Measurements from ENCODE around the gene KRT9. TPM values are rescaled to one million over a fixed set of nuclear protein-coding genes. Genes with fewer than 3 reads are reported as not detected.

Gene KRT9
- polyA plus RNA-seq, 2 donors: 0.12 to 0.24 TPM

Other genes starting within 250 kb of the KRT9 start
- 1 to 10 TPM in 1 of 2 donors, under 1 TPM in 1; 0.69 to 1.2 TPM for gene KRT33A, start 221.2 kb downstream of the KRT9 start, polyA plus RNA-seq
- gene KRT33B, start 202.2 kb downstream of the KRT9 start, polyA plus RNA-seq: under 1 TPM; 0.12 to 0.16 TPM
- gene KRT34, start 189.8 kb downstream of the KRT9 start, polyA plus RNA-seq: under 1 TPM; 0.19 to 0.20 TPM
- gene KRT31, start 174.5 kb downstream of the KRT9 start, polyA plus RNA-seq: 10 to 100 TPM in 1 of 2 donors, 1 to 10 TPM in 1; 3.8 to 16.7 TPM
- gene KRT37, start 147.5 kb downstream of the KRT9 start, polyA plus RNA-seq: not detected
- under 1 TPM in 1 of 2 donors, not detected in 1; 0.02 TPM for gene KRT38, start 131.1 kb downstream of the KRT9 start, polyA plus RNA-seq
- gene KRT32, start 104.7 kb downstream of the KRT9 start, polyA plus RNA-seq: 1 to 10 TPM; 1.9 to 8.5 TPM
- not detected for gene KRT35, start 90.9 kb downstream of the KRT9 start, polyA plus RNA-seq
- gene KRT36, start 82.1 kb downstream of the KRT9 start, polyA plus RNA-seq: under 1 TPM; 0.07 to 0.10 TPM
- gene KRT13, start 66.4 kb downstream of the KRT9 start, polyA plus RNA-seq: over 10,000 TPM; 46,015 to 60,858 TPM
- gene KRT15, start 53.2 kb downstream of the KRT9 start, polyA plus RNA-seq: 1,000 to 10,000 TPM; 1,457 to 2,808 TPM
- gene KRT19, start 43.8 kb downstream of the KRT9 start, polyA plus RNA-seq: 1,000 to 10,000 TPM in 1 of 2 donors, 100 to 1,000 TPM in 1; 506 to 1,087 TPM
- 1,000 to 10,000 TPM in 1 of 2 donors, 100 to 1,000 TPM in 1; 516 to 1,961 TPM for gene KRT14, start 14.8 kb upstream of the KRT9 start, polyA plus RNA-seq
- 100 to 1,000 TPM; 413 to 534 TPM for gene KRT16, start 40.7 kb upstream of the KRT9 start, polyA plus RNA-seq
- gene KRT17, start 52.5 kb upstream of the KRT9 start, polyA plus RNA-seq: 100 to 1,000 TPM in 1 of 2 donors, 10 to 100 TPM in 1; 92.9 to 191 TPM
- 100 to 1,000 TPM; 342 to 553 TPM for gene EIF1, start 116.8 kb upstream of the KRT9 start, polyA plus RNA-seq
- gene GAST, start 140.3 kb upstream of the KRT9 start, polyA plus RNA-seq: not detected
- gene HAP1, start 162.6 kb upstream of the KRT9 start, polyA plus RNA-seq: 1 to 10 TPM in 1 of 2 donors, under 1 TPM in 1; 0.35 to 1.4 TPM
- gene JUP, start 214.7 kb upstream of the KRT9 start, polyA plus RNA-seq: 100 to 1,000 TPM; 445 to 752 TPM
- gene P3H4, start 239.9 kb upstream of the KRT9 start, polyA plus RNA-seq: 1 to 10 TPM; 1.7 TPM
- 1 to 10 TPM; 5.8 to 5.9 TPM for gene FKBP10, start 240.9 kb upstream of the KRT9 start, polyA plus RNA-seq